HepG2 (cell line): ENCODE results near the gene AASDHPPT.

ENCODE experiments used
- CEBPB ChIP-seq: IDR thresholded peaks from 2 replicates; pipeline ENCODE4 v1.6.1; 2011; ENCODE audit warnings: low read depth, low read length, improper control_type of control experiment, borderline replicate concordance
- CENPX ChIP-seq: sonication (generic); formaldehyde crosslinking; IDR thresholded peaks from 2 replicates; pipeline ENCODE4 v1.9.0; 2021; ENCODE audit warnings: mild to moderate bottlenecking, missing genetic modification reagents, moderate library complexity
- ZNF24 ChIP-seq: fragments of 450-650 bp; IDR thresholded peaks from 2 replicates; pipeline ENCODE4 v1.6.1; 2017; ENCODE audit warnings: antibody characterized with exemption, mild to moderate bottlenecking
- TF ChIP-seq, protein P1 (sequence below): sonication (generic); formaldehyde crosslinking; IDR thresholded peaks from 2 replicates; pipeline ENCODE4 v1.5.0; 2020; ENCODE audit warnings: mild to moderate bottlenecking, missing genetic modification reagents, moderate library complexity

DNA sequence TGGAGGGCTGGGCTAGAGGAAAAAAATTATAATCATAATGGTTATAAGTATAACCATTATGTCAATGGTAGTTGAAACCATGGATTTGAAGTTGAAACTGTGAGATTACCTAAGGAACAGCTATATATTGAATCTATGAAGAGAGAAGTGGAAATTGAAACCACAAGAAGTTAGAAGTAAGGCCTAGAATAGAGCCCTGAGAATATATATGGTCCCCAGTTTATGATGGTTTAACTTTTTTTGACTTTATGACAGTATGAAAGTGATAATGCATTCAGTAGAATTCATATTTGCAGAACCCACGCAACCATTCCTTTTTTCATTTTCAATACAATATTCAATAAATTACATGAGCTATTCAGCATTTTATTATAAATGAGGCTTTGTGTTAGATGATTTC is 15.0 kb downstream of the AASDHPPT start:
- TF ChIP-seq CEBPB (no peak), CENPX (CRISPR knock-in tag) (no peak), ZNF24 (no peak)
- TF ChIP-seq, protein P1, sequence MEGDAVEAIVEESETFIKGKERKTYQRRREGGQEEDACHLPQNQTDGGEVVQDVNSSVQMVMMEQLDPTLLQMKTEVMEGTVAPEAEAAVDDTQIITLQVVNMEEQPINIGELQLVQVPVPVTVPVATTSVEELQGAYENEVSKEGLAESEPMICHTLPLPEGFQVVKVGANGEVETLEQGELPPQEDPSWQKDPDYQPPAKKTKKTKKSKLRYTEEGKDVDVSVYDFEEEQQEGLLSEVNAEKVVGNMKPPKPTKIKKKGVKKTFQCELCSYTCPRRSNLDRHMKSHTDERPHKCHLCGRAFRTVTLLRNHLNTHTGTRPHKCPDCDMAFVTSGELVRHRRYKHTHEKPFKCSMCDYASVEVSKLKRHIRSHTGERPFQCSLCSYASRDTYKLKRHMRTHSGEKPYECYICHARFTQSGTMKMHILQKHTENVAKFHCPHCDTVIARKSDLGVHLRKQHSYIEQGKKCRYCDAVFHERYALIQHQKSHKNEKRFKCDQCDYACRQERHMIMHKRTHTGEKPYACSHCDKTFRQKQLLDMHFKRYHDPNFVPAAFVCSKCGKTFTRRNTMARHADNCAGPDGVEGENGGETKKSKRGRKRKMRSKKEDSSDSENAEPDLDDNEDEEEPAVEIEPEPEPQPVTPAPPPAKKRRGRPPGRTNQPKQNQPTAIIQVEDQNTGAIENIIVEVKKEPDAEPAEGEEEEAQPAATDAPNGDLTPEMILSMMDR: no peak
